HFFc6 (cell line): ENCODE data around the gene RBMS3. TPM values are rescaled to one million over a fixed set of nuclear protein-coding genes. Genes with fewer than 3 reads are reported as not detected.

Experiments
- DNase-seq: peaks from one replicate; pipeline ENCODE4 v3.0.0-alpha.2; 2018
- H3K27ac Mint-ChIP-seq: 2 replicates; pipeline ENCODE4 v1.8.0; 2020; ENCODE audit warnings: mild to moderate bottlenecking, mixed read lengths
- H3K27me3 Mint-ChIP-seq: 2 replicates; pipeline ENCODE4 v1.8.0; 2021; ENCODE audit warnings: mild to moderate bottlenecking, moderate library complexity, mixed read lengths; ENCODE audit not compliant: insufficient read depth
- H3K36me3 Mint-ChIP-seq: 2 replicates; pipeline ENCODE4 v1.8.0; 2021; ENCODE audit warnings: low read depth, mixed read lengths
- H3K4me1 Mint-ChIP-seq: 2 replicates; pipeline ENCODE4 v1.8.0; 2020; ENCODE audit warnings: low read depth, mixed read lengths
- H3K4me3 Mint-ChIP-seq: 2 replicates; pipeline ENCODE4 v1.8.0; 2020; ENCODE audit warnings: mild to moderate bottlenecking, moderate library complexity, mixed read lengths
- H3K9me3 Mint-ChIP-seq: 2 replicates; pipeline ENCODE4 v1.8.0; 2020; ENCODE audit warnings: mild to moderate bottlenecking, mixed read lengths
- total RNA-seq, 6 experiments: library from RNA; stranded (reverse); fragmentation: NEBNext Ultra II Directional; extraction: Animal tissue kit (Norgen Biotek cat#: 25700); gene quantifications; 2 replicates in 1 of 6; 3 replicates in 5 of 6; pipeline ENCODE4 v1.2.3, GENCODE V29; 2021
- TF ChIP-seq, protein P1 (sequence below): fragments of 200-600 bp; sonication (generic); IDR thresholded peaks from 2 replicates; pipeline ENCODE4 v1.5.0; 2021; ENCODE audit warnings: antibody characterized with exemption, mild to moderate bottlenecking

The RBMS3 gene
- total RNA-seq, 6 experiments from 2014 or later, result 22.8 to 46.9 (median 39.4) TPM

DNA sequence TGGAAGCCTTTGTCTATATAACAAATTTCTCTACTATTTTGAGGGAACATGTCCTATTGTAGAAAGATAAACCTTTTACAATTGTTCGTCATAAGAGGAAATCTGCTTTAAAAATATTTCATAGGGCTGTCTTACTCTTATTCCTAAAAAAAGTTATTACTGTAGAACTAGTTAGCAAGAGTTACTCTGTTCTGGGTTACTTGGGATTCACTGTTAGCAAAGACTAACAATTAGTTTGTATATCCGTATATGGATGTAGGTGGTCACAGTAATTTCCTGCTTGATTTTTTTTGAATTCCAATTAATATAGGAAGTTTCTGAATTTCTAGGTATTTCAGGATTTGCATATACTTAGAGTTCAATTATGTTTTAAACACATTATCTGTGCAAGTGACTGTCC lies 413.5 kb downstream of the RBMS3 start:
- no peaks in the 10 kb centered on the region for H3K27me3 Mint-ChIP-seq
- H3K9me3 Mint-ChIP-seq, result no peaks in the 10 kb centered on the region
- peaks cover 87% of the 10 kb centered on the region for H3K4me1 Mint-ChIP-seq
- TF ChIP-seq, protein P1, sequence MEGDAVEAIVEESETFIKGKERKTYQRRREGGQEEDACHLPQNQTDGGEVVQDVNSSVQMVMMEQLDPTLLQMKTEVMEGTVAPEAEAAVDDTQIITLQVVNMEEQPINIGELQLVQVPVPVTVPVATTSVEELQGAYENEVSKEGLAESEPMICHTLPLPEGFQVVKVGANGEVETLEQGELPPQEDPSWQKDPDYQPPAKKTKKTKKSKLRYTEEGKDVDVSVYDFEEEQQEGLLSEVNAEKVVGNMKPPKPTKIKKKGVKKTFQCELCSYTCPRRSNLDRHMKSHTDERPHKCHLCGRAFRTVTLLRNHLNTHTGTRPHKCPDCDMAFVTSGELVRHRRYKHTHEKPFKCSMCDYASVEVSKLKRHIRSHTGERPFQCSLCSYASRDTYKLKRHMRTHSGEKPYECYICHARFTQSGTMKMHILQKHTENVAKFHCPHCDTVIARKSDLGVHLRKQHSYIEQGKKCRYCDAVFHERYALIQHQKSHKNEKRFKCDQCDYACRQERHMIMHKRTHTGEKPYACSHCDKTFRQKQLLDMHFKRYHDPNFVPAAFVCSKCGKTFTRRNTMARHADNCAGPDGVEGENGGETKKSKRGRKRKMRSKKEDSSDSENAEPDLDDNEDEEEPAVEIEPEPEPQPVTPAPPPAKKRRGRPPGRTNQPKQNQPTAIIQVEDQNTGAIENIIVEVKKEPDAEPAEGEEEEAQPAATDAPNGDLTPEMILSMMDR, result no peak
- DNase-seq, result peak; percentile 1
- peak overlapping the region; percentile 82 for H3K27ac Mint-ChIP-seq
- H3K4me3 Mint-ChIP-seq, result peak overlapping the region; percentile 83
- peaks cover 6% of the 10 kb centered on the region; the same call in 1 of the 2 replicates for H3K36me3 Mint-ChIP-seq

DNA sequence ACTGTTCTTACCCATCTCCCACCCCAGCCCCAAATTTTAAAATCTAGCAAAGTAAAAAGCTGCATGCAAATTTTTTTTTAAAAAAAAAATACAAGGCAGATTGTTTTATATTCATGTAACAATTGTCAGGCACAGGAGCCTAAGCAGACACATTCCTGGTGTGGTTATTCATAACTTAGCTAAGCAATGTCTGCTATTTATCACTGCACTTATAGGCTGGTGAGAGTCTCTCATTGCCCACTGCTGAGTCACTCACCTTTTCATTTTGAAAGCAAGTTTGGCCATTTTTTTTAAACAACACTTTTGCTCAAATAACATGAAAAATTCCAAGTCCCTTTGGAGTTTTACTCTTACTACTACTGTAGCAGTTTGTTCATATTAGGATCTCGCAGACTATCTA lies 413.9 kb downstream of the RBMS3 start:
- peak overlapping the region; percentile 91 for H3K27ac Mint-ChIP-seq
- peaks cover 87% of the 10 kb centered on the region for H3K4me1 Mint-ChIP-seq
- TF ChIP-seq, protein P1, result no peak
- H3K9me3 Mint-ChIP-seq, result no peaks in the 10 kb centered on the region
- H3K36me3 Mint-ChIP-seq, result peaks cover 7% of the 10 kb centered on the region; the same call in 1 of the 2 replicates
- DNase-seq, result peak; percentile 93
- H3K4me3 Mint-ChIP-seq, result peak overlapping the region; percentile 83
- no peaks in the 10 kb centered on the region for H3K27me3 Mint-ChIP-seq

DNA sequence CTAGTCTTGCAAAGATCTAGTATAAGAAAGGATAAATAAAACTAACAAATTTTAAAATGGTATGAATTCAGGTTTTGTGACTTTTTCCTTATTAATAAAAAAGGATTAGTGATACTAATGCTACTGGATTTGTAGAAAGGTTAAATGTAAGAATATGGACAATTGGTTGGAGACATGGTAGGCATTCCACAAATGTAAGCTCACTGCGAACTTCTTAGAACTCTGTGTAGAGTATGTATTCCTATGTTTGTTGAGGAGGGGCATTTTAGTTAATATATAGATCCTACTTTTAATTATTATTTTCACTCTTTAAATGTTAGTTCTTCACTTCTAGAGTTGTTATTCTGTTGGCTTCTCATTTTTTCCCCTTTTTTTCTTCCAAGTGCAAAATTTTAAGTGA lies 414.3 kb downstream of the RBMS3 start:
- Mint-ChIP-seq H3K27ac (peak overlapping the region; percentile 91), H3K27me3 (no peaks in the 10 kb centered on the region), H3K9me3 (no peaks in the 10 kb centered on the region), H3K36me3 (peaks cover 11% of the 10 kb centered on the region), H3K4me1 (peaks cover 83% of the 10 kb centered on the region), H3K4me3 (peak overlapping the region; percentile 75)
- TF ChIP-seq, protein P1, result no peak
- no peak for DNase-seq

DNA sequence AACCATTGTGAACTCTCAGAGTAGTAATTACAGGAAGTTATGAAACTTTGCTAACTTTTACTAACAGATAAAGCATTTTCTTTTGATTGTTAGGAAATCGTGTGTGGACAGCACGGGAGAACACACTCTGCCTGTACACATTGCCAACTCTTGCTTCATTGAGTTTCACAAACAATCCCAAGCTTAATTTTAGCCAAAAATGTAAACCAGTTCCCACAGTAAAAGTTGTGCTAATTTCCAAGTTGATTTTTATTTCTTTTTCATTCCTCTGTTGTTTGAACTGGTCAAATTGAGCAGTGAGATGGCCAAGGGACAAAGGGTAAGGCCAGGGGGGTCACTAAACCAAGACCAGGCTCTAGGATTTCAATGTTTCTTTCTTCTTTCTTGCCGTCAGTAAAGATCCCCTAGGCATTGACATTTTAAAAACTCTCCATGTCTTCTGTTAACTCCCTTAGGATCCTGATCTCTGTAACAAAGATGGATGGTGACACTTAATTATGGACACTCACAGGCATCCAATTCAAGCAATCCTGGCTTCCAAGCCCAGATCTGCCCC lies 414.9 kb downstream of the RBMS3 start:
- H3K27ac Mint-ChIP-seq, result peak overlapping the region; percentile 91
- H3K4me1 Mint-ChIP-seq, result peaks cover 77% of the 10 kb centered on the region
- H3K9me3 Mint-ChIP-seq, result peaks cover 4% of the 10 kb centered on the region; the same call in 1 of the 2 replicates
- peaks cover 16% of the 10 kb centered on the region for H3K36me3 Mint-ChIP-seq
- peak overlapping the region; percentile 75 for H3K4me3 Mint-ChIP-seq
- TF ChIP-seq, protein P1, result no peak
- no peaks in the 10 kb centered on the region for H3K27me3 Mint-ChIP-seq
- peak; percentile 67 for DNase-seq

DNA sequence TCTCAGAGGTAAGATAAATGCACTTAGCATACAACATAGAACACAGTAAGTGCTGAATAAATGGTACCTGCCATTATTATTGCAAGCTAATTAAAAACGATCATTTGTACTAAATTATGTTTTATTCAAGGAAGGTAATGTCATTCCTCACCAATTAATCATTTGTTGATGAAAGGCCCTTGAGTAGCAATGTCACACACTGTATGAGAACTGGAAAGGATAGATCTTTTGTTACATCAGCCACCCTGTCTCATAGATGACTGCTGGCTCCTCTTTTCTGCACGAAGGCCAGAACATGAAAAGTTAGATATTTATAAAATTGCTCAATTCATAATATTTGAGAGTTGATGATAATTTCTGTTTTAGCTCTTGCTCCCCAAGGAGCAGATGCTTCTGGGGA lies 415.4 kb downstream of the RBMS3 start:
- Mint-ChIP-seq H3K27ac (peak overlapping the region; percentile 91), H3K36me3 (peaks cover 19% of the 10 kb centered on the region), H3K4me1 (peaks cover 72% of the 10 kb centered on the region), H3K9me3 (peaks cover 8% of the 10 kb centered on the region; the same call in 1 of the 2 replicates), H3K4me3 (peak overlapping the region; percentile 75), H3K27me3 (no peaks in the 10 kb centered on the region)
- TF ChIP-seq, protein P1, result no peak
- DNase-seq, result no peak
